Kidney (tissue), 14 donors: Measurements from ENCODE around the gene RNF181. TPM values are rescaled to one million over a fixed set of nuclear protein-coding genes. Genes with fewer than 3 reads are reported as not detected.
A peak's percentile ranks its signal among the peaks of the same experiment; 100 is the strongest.

Experiments used
- DNase-seq, 5 donors: peaks; one replicate each; pipeline ENCODE4 v3.0.0-alpha.2; 2013 to 2020
- FAIRE-seq: peaks from 2 replicates; lab custom pipeline; 2012; peaks lifted over from hg19 to GRCh38; lab: Jason Lieb, UNC
- H3K27ac ChIP-seq, 2 donors: one replicate each; pipeline ENCODE4 v1.7.0; 2013; ENCODE audit warnings: low read depth in 2 of 2, low read length in 2 of 2, inconsistent platforms in 1 of 2
- H3K27me3 ChIP-seq: one replicate; pipeline ENCODE4 v1.7.1; 2013; ENCODE audit warnings: low read length, inconsistent platforms; ENCODE audit not compliant: control insufficient read depth, insufficient read depth
- H3K36me3 ChIP-seq, 3 donors: one replicate each; pipeline versions ENCODE4 v1.7.0 to v1.7.1; 2013; ENCODE audit warnings: low read length in 3 of 3, control low read depth in 1 of 3, inconsistent platforms in 1 of 3; ENCODE audit not compliant: insufficient read depth in 3 of 3, control insufficient read depth in 2 of 3
- H3K4me1 ChIP-seq, 3 donors: one replicate each; pipeline versions ENCODE4 v1.7.0 to v1.7.1; 2013; ENCODE audit warnings: low read length in 3 of 3, inconsistent platforms in 1 of 3, low read depth in 1 of 3; ENCODE audit not compliant: control insufficient read depth in 2 of 3, insufficient read depth in 2 of 3
- H3K4me3 ChIP-seq, 3 donors: one replicate each; pipeline versions ENCODE4 v1.7.0 to v1.8.1; 2013; ENCODE audit warnings: low read length in 3 of 3, control low read depth in 1 of 3, inconsistent platforms in 1 of 3
- H3K9ac ChIP-seq, 3 donors: one replicate each; pipeline versions ENCODE4 v1.7.0 to v1.7.1; 2013; ENCODE audit warnings: low read length in 3 of 3, control low read depth in 1 of 3, inconsistent platforms in 1 of 3
- H3K9me3 ChIP-seq, 3 donors: one replicate each; pipeline versions ENCODE4 v1.7.0 to v1.7.1; 2013; ENCODE audit warnings: low read length in 3 of 3, control low read depth in 1 of 3, inconsistent platforms in 1 of 3; ENCODE audit not compliant: control insufficient read depth in 2 of 3, insufficient read depth in 1 of 3
- CTCF ChIP-seq: IDR thresholded peaks from 3 replicates; pipeline ENCODE4 v1.5.1; 2012; ENCODE audit warnings: mild to moderate bottlenecking, moderate library complexity, borderline replicate concordance; ENCODE audit not compliant: insufficient read depth; ENCODE audit errors: extremely low read depth
- intact Hi-C: fragments of 100-400 bp; cut with DNase I; formaldehyde crosslinking; loops from one replicate; pipeline ENCODE4 v1.11.1; 2022
- polyA plus RNA-seq: library from polyadenylated mRNA; stranded (reverse); fragments of 350-450 nt; fragmentation: Illumina TruSeq; extraction: RNeasy Lipid Tissue Mini Kit (QIAGEN cat#74804); gene quantifications from one replicate; pipeline ENCODE4 v1.2.3, GENCODE V29; 2014; ENCODE audit warnings: low read depth, low replicate concordance; ENCODE audit not compliant: insufficient read depth
- total RNA-seq: library from RNA; stranded (reverse); fragmentation: NEBNext Ultra II Directional; extraction: Animal tissue kit (Norgen Biotek cat#: 25700); gene quantifications from one replicate; pipeline ENCODE4 v1.2.1, GENCODE V29; 2021
- donor health status: control.
- donor health status: control.
- donor health status: control.
- donor health status: control.
- donor health status: control.
- donor health status: DM: yes; HTN: yes; CAD: no.
- donor health status: Normal renal cell carcinoma (clear cell type).

RNF181 gene
- total and polyA plus RNA-seq, 2 donors from 2014 or later: 89.9 to 407 TPM

GRCh38 chr2:85600235-85600575 lies 4.7 kb downstream of the RNF181 start:
- Histone ChIP-seq H3K36me3 (peaks cover 2 to 24% (median 3%) of the 10 kb centered on the region in 3 donors), H3K9me3 (no peaks in the 10 kb centered on the region), H3K27ac (no peak overlapping the region), H3K27me3 (no peaks in the 10 kb centered on the region), H3K4me1 (peaks cover 0 to 54% (median 42%) of the 10 kb centered on the region in 3 donors), H3K9ac (no peak overlapping the region), H3K4me3 (peak overlapping the region in 1 of 3 donors; percentile 21)
- DNase-seq (no peak), FAIRE-seq (no peak)
- TF ChIP-seq CTCF: no peak
- intact Hi-C loops: no loop called here

GRCh38 chr2:85600951-85601770 lies 5.6 kb downstream of the RNF181 start:
- FAIRE-seq (no peak), DNase-seq (peak in 1 of 5 donors; percentile 55)
- TF ChIP-seq CTCF: no peak
- H3K27ac ChIP-seq: peak overlapping the region; percentile 26 to 77
- H3K4me1 ChIP-seq: peaks cover 0 to 60% (median 48%) of the 10 kb centered on the region in 3 donors
- H3K4me3 ChIP-seq: peak overlapping the region; percentile 67 to 98 (median 93)
- H3K27me3 ChIP-seq: no peaks in the 10 kb centered on the region
- intact Hi-C loops: no loop called here
- H3K9ac ChIP-seq: peak overlapping the region in 1 of 3 donors; percentile 82
- H3K9me3 ChIP-seq: no peaks in the 10 kb centered on the region
- H3K36me3 ChIP-seq: peaks cover 2 to 24% (median 3%) of the 10 kb centered on the region in 3 donors

GRCh38 chr2:85601771-85602475 lies 6.4 kb downstream of the RNF181 start:
- peak overlapping the region; percentile 67 to 98 (median 93) for H3K4me3 ChIP-seq
- peaks cover 0 to 52% (median 41%) of the 10 kb centered on the region in 3 donors for H3K4me1 ChIP-seq

More at GRCh38 chr2:85601771-85602475, 6.4 kb downstream of the RNF181 start:
- no peaks in the 10 kb centered on the region for H3K9me3 ChIP-seq
- peak overlapping the region; percentile 26 to 93 (median 82) for H3K9ac ChIP-seq
- peak overlapping the region; percentile 77 to 80 for H3K27ac ChIP-seq
- TF ChIP-seq CTCF: no peak
- no peak for FAIRE-seq
- H3K27me3 ChIP-seq: no peaks in the 10 kb centered on the region
- peak in 4 of 5 donors; percentile 25 to 91 (median 65) for DNase-seq
- peaks cover 2 to 20% (median 2%) of the 10 kb centered on the region in 3 donors for H3K36me3 ChIP-seq
- intact Hi-C loops: no loop called here
